HG03060 (cell line): ENCODE data around the gene LRRC4B.

ENCODE experiments used
- ATAC-seq: cut with Tn5 transposase; IDR thresholded peaks from one replicate; pipeline ENCODE4 v1.9.1; 2021; ENCODE audit warnings: low read depth, moderate number of reproducible peaks; ENCODE audit not compliant: unreplicated experiment

The LRRC4B gene

GRCh38 chr19:50555033-50555432, 13.2 kb downstream of the LRRC4B start:
- ATAC-seq: no peak

DNA sequence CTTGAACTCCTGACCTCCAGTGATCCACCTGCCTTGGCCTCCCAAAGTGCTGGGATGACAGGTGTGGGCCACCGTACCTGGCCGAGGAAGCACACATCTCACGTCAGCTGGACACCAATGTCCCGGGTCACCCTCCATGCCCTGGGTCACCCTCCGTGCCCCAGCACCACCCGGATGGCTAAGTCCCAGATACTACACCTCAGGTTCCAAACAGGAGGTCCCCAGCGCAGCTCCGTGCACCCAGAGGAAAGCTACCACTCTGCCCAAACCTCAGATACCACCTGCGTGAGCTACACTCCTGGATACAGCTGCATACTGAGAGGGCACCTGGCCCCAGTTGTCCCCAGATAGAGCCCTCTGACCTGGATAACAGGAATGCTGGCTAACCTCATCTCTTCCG, 14.0 kb downstream of the LRRC4B start:
- ATAC-seq: no peak

DNA sequence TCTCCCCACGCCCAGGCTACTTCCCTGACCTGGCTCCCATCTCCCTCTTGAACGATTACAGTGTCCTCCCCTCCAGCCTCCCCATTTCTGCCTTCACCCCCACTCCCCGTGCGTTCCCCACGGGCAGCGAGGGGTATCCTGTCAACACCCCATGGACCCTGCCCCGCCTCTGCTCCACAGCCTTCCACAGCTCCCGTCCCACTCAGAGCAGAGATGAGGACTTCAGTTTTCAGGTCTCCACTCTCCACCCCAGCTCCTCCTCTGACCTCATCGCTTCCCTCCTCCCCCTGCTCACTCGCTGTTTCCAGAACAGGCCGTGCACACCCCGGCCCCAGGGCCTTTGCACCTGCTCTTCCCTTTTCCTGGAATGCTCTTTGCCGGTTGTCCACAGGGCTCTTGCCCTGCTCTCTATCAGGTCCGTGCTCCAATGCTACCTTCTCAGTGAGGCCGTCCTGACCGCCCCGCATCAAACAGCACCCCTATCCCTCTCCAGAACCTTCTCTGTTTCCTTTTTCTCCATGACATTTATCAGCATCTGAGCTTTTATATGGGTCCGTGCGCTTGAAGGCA, 15.0 kb downstream of the LRRC4B start:
- ATAC-seq: no peak

GRCh38 chr19:50552540-50552939, 15.7 kb downstream of the LRRC4B start:
- no peak for ATAC-seq

DNA sequence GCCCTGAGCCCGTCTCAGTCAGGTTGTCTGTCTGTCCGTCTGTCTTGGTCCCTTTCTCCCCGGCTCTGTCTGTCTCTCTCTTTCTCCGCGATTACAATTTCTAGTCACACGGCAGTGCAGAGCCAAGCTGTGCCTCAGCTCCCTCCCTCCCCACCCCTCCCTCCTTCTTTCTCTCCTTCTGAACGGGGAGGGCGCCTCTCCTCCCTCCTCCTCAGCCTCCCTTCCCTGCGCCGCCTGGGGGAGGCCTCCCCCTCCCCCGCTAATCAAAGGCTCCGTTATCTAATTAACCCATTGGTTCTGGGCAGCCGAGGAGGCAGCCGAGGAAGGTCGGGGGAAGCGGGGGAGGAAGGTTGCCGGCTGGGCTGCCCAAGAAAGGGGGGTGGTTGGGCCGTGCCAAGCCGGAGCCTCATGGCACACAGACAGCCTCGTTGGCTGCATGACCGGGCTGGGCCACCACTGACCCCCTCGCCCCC, 16.5 kb downstream of the LRRC4B start:
- no peak for ATAC-seq

DNA sequence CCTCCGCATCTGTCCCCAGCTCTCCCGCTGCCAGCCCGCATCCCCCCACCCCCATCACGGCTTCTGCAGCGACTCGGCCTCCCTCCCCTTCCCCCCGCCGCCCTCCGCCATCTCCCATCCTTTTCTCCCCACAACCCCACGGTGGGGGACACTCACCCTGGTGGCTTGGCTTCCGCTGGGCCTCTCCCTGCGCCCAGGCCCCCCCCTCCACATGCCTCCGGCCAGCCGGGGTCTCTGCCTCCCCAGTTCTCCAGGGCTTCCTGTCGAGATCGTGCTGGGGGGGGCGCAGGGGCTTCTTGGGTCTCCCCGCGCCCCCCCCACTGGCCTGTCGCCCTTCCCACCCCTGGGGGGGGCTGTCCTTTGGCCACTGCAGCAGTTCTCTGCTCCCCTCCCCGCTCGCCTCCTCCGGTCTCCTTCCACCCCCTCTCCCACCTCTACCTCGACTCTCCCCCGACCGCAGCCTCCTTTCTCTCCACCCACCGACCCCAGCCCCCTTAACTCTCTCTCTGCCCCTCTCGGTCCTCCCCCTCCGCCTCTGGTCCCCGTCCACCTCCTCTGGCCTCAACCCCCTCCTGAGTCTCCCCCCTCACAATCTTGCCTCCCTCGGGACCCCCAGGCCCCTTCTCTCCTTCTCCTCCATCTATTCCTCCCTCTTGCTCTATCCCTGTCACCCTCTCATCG, 17.1 kb downstream of the LRRC4B start:
- ATAC-seq: no peak

GRCh38 chr19:50550594-50550966, 17.7 kb downstream of the LRRC4B start:
- ATAC-seq: no peak

GRCh38 chr19:50549927-50550593, 18.2 kb downstream of the LRRC4B start:
- no peak for ATAC-seq

GRCh38 chr19:50549059-50549926, 18.9 kb downstream of the LRRC4B start:
- ATAC-seq: no peak

DNA sequence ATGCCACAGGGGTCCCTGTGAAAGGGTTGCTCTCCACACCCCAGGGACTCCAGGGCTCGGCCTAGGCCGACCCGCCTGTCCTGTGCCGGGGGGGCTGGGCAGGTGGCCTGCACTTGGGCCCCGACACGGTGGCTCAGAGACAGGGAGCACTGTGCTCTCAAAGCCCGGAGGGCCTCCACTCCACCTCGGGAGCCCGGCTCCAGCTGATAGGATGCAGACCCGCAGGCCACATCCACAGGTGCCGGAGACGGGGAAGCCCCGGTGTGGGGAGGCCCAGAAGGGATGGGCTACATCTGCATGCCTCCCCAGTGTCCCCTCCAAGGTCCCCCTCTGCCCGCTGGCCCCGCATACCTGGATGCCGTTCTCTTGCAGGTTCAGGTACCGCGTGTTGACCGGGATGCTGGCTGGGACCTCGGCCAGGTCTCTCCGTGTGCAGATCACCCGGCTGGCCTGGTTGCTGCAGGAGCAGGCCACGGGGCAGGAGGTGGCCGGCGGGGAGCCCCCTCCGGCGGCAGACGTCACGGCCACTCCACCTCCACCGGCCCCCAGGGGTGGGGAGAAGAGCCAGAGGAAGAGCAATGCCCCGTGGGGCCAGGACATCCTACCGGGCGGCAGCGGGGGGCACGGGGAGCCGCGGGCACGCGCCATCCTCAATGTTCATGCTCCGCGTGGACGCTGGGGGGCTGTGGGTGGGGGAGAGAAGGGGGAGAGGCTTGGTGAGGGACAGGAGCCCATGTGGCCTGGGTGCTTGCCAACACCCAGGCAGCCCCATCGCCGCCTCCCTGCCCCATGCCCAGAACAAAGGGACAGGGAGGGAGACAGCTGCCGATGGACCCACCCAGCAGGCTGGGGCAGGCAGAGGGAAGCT, 19.8 kb downstream of the LRRC4B start:
- no peak for ATAC-seq

GRCh38 chr19:50547385-50548190, 20.6 kb downstream of the LRRC4B start:
- ATAC-seq: no peak

DNA sequence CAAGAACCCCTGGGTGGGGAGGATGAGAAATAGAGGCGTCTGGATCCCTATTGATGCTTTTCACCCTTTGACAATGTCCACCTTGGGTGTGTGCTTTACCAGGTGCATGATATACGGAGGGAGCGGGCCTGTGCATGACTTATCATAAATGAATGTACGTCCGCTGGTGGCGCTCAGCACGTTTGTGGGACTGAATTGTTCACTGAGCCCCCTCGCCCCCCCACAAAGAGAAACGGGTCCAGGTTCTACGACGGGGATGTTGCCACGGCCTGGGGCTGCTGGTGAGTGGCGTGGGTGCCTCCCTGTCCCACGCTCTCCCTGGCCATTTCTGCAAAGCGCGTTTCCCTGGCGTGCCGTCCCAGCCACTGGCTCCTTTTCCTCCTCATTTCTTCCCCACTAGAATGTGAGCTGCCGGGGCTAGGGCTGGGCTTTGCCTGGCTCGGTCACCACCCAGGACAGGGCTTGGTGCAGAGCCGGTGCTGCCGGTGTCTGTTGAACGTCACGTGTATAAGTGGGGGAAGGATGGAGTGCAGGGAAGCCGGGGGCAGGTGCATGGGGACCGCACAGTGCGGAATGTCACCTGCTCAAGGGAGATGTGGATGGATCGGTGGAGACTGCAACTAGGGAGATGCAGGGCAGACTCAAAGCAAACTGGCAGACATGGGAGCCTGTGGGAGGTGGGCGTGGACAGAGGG, 21.6 kb downstream of the LRRC4B start:
- ATAC-seq: no peak

DNA sequence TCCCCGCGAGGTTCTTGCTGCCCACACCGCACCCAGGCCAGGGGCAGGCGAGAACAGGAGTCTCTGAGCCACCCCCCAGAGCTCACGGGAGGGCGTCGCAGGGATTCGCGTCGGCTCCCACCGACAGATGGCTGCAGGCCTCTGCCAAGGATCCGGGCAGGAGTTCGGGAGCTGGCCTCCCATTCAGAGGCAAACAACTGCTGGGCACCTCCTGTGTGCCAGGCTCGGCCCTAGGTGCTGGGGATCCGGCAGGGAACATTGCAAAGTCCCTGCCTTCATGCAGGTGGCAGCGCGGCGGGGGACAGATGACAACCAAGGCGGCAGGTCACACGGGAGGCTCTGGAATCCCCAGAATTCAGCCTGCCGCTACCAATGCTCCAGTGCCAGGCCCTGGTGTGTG, 25.3 kb downstream of the LRRC4B start:
- ATAC-seq: no peak

DNA sequence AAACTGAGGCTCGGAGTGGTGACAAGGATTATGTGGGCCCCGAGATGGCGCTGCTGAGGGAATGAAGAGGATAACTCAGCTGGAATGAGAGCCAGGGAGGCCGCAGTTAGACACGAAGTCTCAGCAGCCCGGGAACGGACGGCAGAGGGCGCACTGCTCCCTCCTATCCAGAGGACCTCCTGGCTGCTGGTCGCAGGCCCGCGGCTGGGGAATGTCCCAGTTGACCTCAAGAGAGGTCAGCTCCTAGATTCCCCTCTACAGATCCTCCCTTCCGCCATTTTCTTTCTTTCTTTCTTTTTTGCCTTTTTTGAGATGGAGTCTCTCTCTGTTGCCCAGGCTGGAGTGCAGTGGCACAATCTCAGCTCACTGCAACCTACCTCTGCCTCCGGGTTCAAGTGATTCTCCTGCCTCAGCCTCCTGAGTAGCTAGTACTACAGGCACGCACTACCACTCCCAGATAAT, 30.4 kb downstream of the LRRC4B start:
- ATAC-seq: no peak

- ATAC-seq: no peak
These were observed 30.9 kb downstream of the LRRC4B start for GRCh38 chr19:50537306-50537685.

DNA sequence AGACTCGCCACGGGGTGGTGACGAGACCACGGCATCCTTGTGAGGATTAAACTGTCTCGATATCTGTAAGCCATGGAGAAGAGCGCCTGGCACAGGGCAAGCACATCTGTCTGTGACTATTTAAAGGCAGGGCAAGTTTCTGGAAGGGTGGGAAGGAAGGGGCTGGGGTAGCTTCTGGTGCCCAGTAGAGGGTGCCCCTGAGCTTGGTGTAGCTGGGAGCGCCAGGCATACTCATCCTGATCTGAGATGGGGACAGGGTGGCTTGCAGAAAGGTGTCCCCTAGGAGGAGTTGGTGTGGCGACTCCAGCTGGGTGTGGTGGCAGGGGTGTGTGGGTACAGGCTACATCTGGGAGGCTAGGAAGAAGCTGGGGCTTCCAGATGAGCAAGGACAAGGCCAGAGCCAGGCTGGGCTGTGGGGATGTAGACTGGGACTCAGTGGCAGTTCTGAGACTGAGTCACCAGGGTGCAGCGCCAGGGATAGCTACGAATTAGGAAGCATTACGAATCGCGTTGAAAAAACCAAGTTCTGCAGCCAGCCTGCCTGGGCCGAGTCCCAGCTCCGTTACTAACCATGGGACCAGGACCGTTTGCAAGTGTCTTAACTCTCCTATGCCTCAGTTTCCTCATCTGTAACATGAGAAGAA, 31.5 kb downstream of the LRRC4B start:
- no peak for ATAC-seq

DNA sequence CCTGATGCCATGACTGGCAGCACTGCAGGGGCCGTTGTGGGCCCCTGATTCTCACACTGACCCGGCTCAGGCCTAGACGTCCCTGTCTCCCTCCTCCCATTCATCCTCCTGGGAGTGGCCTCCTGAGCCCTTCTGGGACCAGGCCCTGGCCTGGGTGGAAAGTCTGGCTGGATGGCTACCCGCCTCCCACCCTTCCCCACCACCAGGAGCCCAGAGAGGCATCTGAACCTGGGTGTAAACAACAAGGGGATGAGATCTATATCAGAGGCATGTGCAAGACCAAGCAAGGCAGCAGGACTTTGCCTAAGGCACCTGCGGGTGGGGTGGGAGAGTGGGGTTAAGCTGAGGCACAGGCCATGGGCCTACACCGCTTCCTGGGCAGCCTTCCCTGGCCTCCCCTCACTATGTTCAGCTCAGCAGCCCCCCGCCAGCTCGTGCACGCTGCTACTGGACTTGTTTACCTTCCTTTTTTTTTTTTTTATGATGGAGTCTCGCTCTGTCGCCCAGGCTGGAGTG, 32.5 kb downstream of the LRRC4B start:
- no peak for ATAC-seq

GRCh38 chr19:50534478-50534877, 33.8 kb downstream of the LRRC4B start:
- ATAC-seq: no peak
